H1 (cell line): Measurements from ENCODE around the gene QRSL1.

ENCODE experiments used
- CREB1 ChIP-seq: IDR thresholded peaks from 2 replicates; pipeline ENCODE4 v1.6.1; 2012; ENCODE audit warnings: inconsistent platforms
- EP300 ChIP-seq, 2 experiments: IDR thresholded peaks; 1 replicate in 1 of 2; 2 replicates in 1 of 2; pipeline ENCODE4 v1.6.1; 2011 to 2012; ENCODE audit warnings: low read depth in 2 of 2, low read length in 2 of 2, mild to moderate bottlenecking in 2 of 2, borderline replicate concordance in 1 of 2, inconsistent platforms in 1 of 2, moderate library complexity in 1 of 2
- EZH2 ChIP-seq: fragments of 200-600 bp; sonication (generic); IDR thresholded peaks from 2 replicates; pipeline ENCODE4 v1.7.1; 2012; ENCODE audit warnings: low read depth, mild to moderate bottlenecking, moderate library complexity, low read length, inconsistent platforms; ENCODE audit not compliant: severe bottlenecking
- GTF2F1 ChIP-seq: IDR thresholded peaks from 2 replicates; pipeline ENCODE4 v1.6.1; 2012; ENCODE audit warnings: low read depth, low read length, improper control_type of control experiment, borderline replicate concordance
- POLR2A ChIP-seq, 2 experiments: IDR thresholded peaks; 1 replicate in 1 of 2; 2 replicates in 1 of 2; pipeline ENCODE4 v1.6.1; 2011; ENCODE audit warnings: low read depth in 2 of 2, low read length in 2 of 2, mild to moderate bottlenecking in 2 of 2; ENCODE audit errors: control extremely low read depth in 1 of 2
- POLR2AphosphoS5 ChIP-seq: IDR thresholded peaks from 2 replicates; pipeline ENCODE4 v1.6.1; 2011; ENCODE audit warnings: low read depth, low read length
- POU5F1 ChIP-seq: IDR thresholded peaks from 2 replicates; pipeline ENCODE4 v1.6.1; 2011; ENCODE audit warnings: low read depth, mild to moderate bottlenecking, low read length, moderate library complexity
- RAD21 ChIP-seq, 2 experiments: IDR thresholded peaks in 1 of 2; conservative IDR thresholded peaks in 1 of 2; 2 replicates each; pipeline ENCODE4 v1.6.1; 2011; ENCODE audit warnings: low read depth in 2 of 2, low read length in 2 of 2, improper control_type of control experiment in 1 of 2, inconsistent platforms in 1 of 2, mild to moderate bottlenecking in 1 of 2, moderate library complexity in 1 of 2
- SP1 ChIP-seq: IDR thresholded peaks from 2 replicates; pipeline ENCODE4 v1.6.1; 2011; ENCODE audit warnings: low read depth, low read length
- SP2 ChIP-seq: IDR thresholded peaks from 2 replicates; pipeline ENCODE4 v1.6.1; 2012; ENCODE audit warnings: mild to moderate bottlenecking, low read length, inconsistent platforms
- TAF7 ChIP-seq: optimal IDR thresholded peaks from 2 replicates; pipeline ENCODE3; 2011; ENCODE audit warnings: low read depth, mild to moderate bottlenecking, inconsistent platforms, low read length, moderate library complexity, borderline replicate concordance
- USF2 ChIP-seq: IDR thresholded peaks from 2 replicates; pipeline ENCODE4 v1.6.1; 2011; ENCODE audit warnings: low read length, improper control_type of control experiment
- TF ChIP-seq, protein P1 (sequence below), 3 experiments: IDR thresholded peaks; 1 replicate in 2 of 3; 2 replicates in 1 of 3; pipeline versions ENCODE4 v1.5.1 to v1.6.1; 2011; ENCODE audit warnings: low read length in 3 of 3, mild to moderate bottlenecking in 3 of 3, inconsistent platforms in 2 of 3, low read depth in 1 of 3, moderate library complexity in 1 of 3; ENCODE audit not compliant: insufficient read depth in 1 of 3; ENCODE audit errors: control extremely low read depth in 1 of 3

- no peak for TF ChIP-seq EP300 (IDR thresholded peaks at IDR 0.05; ENCODE audit: borderline replicate concordance in 1 of 2, low read depth in 2 of 2, low read length in 2 of 2)
- TF ChIP-seq TAF7 = no peak
- no peak for TF ChIP-seq POLR2A (IDR thresholded peaks at IDR 0.05; ENCODE audit: control extremely low read depth in 1 of 2, low read depth in 2 of 2, low read length in 2 of 2)
- TF ChIP-seq EZH2 = no peak
- TF ChIP-seq, protein P1, sequence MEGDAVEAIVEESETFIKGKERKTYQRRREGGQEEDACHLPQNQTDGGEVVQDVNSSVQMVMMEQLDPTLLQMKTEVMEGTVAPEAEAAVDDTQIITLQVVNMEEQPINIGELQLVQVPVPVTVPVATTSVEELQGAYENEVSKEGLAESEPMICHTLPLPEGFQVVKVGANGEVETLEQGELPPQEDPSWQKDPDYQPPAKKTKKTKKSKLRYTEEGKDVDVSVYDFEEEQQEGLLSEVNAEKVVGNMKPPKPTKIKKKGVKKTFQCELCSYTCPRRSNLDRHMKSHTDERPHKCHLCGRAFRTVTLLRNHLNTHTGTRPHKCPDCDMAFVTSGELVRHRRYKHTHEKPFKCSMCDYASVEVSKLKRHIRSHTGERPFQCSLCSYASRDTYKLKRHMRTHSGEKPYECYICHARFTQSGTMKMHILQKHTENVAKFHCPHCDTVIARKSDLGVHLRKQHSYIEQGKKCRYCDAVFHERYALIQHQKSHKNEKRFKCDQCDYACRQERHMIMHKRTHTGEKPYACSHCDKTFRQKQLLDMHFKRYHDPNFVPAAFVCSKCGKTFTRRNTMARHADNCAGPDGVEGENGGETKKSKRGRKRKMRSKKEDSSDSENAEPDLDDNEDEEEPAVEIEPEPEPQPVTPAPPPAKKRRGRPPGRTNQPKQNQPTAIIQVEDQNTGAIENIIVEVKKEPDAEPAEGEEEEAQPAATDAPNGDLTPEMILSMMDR (IDR thresholded peaks at IDR 0.05; ENCODE audit: control extremely low read depth in 1 of 3, insufficient read depth in 1 of 3, low read depth in 1 of 3, low read length in 3 of 3) = no peak
- no peak for TF ChIP-seq USF2
- TF ChIP-seq CREB1 = no peak
- no peak for TF ChIP-seq RAD21 (IDR thresholded peaks at IDR 0.05 in 1 of 2, conservative IDR thresholded peaks at IDR 0.05 in 1 of 2; ENCODE audit: low read depth in 2 of 2, low read length in 2 of 2)
- TF ChIP-seq POU5F1 = no peak
- no peak for TF ChIP-seq GTF2F1
- TF ChIP-seq POLR2AphosphoS5 = no peak
- no peak for TF ChIP-seq SP1
- no peak for TF ChIP-seq SP2
These were observed 30.5 kb downstream of the QRSL1 start for GRCh38 chr6:106659859-106660258.
